Osteocyte (in vitro differentiated cells): ENCODE measurements around the gene PGA4. TPM values are rescaled to one million over a fixed set of nuclear protein-coding genes. Genes with fewer than 3 reads are reported as not detected.
A peak's percentile ranks its signal among the peaks of the same experiment; 100 is the strongest.

Source experiments
- DNase-seq: peaks from one replicate; pipeline ENCODE4 v3.0.0; 2021; ENCODE audit warnings: mixed read lengths; ENCODE audit not compliant: unreplicated experiment; ENCODE audit errors: extremely low spot score
- H3K27ac Mint-ChIP-seq: one replicate; pipeline ENCODE4 v1.8.0; 2021; ENCODE audit warnings: mild to moderate bottlenecking, mixed read lengths; ENCODE audit not compliant: unreplicated experiment
- H3K27me3 Mint-ChIP-seq: one replicate; pipeline ENCODE4 v1.8.0; 2021; ENCODE audit warnings: mixed read lengths; ENCODE audit not compliant: unreplicated experiment
- H3K36me3 Mint-ChIP-seq: one replicate; pipeline ENCODE4 v1.8.0; 2021; ENCODE audit warnings: mixed read lengths; ENCODE audit not compliant: unreplicated experiment
- H3K4me1 Mint-ChIP-seq: one replicate; pipeline ENCODE4 v1.8.0; 2021; ENCODE audit warnings: mixed read lengths; ENCODE audit not compliant: unreplicated experiment
- H3K4me3 Mint-ChIP-seq: one replicate; pipeline ENCODE4 v1.8.0; 2021; ENCODE audit warnings: mild to moderate bottlenecking, moderate library complexity, mixed read lengths; ENCODE audit not compliant: unreplicated experiment
- H3K9me3 Mint-ChIP-seq: one replicate; pipeline ENCODE4 v1.8.0; 2021; ENCODE audit warnings: mixed read lengths; ENCODE audit not compliant: unreplicated experiment
- CTCF ChIP-seq: fragments of 200-600 bp; sonication (generic); IDR thresholded peaks from 2 replicates; pipeline ENCODE4 v1.5.0; 2021; ENCODE audit warnings: antibody characterized with exemption, mild to moderate bottlenecking, moderate library complexity
- total RNA-seq: library from RNA; stranded (reverse); gene quantifications from 2 replicates; pipeline ENCODE4 v1.2.1, GENCODE V29; 2021

PGA4 gene
- total RNA-seq, 1 donor from 2014 or later: not detected

GRCh38 chr11:61272731-61273130 is 50.6 kb downstream of the PGA4 start:
- no peak for DNase-seq
- peaks cover 6% of the 10 kb centered on the region for H3K4me1 Mint-ChIP-seq
- TF ChIP-seq CTCF: no peak
- peaks cover 4% of the 10 kb centered on the region for H3K36me3 Mint-ChIP-seq
- H3K27ac Mint-ChIP-seq: no peak overlapping the region
- no peaks in the 10 kb centered on the region for H3K27me3 Mint-ChIP-seq
- H3K9me3 Mint-ChIP-seq: no peaks in the 10 kb centered on the region
- no peak overlapping the region for H3K4me3 Mint-ChIP-seq

- H3K27me3 Mint-ChIP-seq: no peaks in the 10 kb centered on the region
- no peak for DNase-seq
- no peak for TF ChIP-seq CTCF
- H3K9me3 Mint-ChIP-seq: no peaks in the 10 kb centered on the region
- H3K4me1 Mint-ChIP-seq: peaks cover 13% of the 10 kb centered on the region
- no peak overlapping the region for H3K4me3 Mint-ChIP-seq
- H3K36me3 Mint-ChIP-seq: peaks cover 3% of the 10 kb centered on the region
- H3K27ac Mint-ChIP-seq: no peak overlapping the region
Measured at GRCh38 chr11:61273178-61274078, 51.3 kb downstream of the PGA4 start.

- peaks cover 16% of the 10 kb centered on the region for H3K4me1 Mint-ChIP-seq
- no peak for TF ChIP-seq CTCF
- DNase-seq: no peak
- H3K27ac Mint-ChIP-seq: no peak overlapping the region
- H3K9me3 Mint-ChIP-seq: no peaks in the 10 kb centered on the region
- H3K4me3 Mint-ChIP-seq: no peak overlapping the region
- H3K36me3 Mint-ChIP-seq: peaks cover 3% of the 10 kb centered on the region
- H3K27me3 Mint-ChIP-seq: no peaks in the 10 kb centered on the region
Measured at GRCh38 chr11:61274084-61274483, 51.9 kb downstream of the PGA4 start.

- TF ChIP-seq CTCF: no peak
- no peaks in the 10 kb centered on the region for H3K27me3 Mint-ChIP-seq
- DNase-seq: no peak
- H3K36me3 Mint-ChIP-seq: peaks cover 3% of the 10 kb centered on the region
- no peak overlapping the region for H3K27ac Mint-ChIP-seq
- peaks cover 17% of the 10 kb centered on the region for H3K4me1 Mint-ChIP-seq
- H3K4me3 Mint-ChIP-seq: no peak overlapping the region
- H3K9me3 Mint-ChIP-seq: no peaks in the 10 kb centered on the region
Measured at GRCh38 chr11:61275191-61275590, 53.0 kb downstream of the PGA4 start.

GRCh38 chr11:61277186-61278000 is 55.2 kb downstream of the PGA4 start:
- no peak for DNase-seq
- peaks cover 11% of the 10 kb centered on the region for H3K36me3 Mint-ChIP-seq
- peaks cover 17% of the 10 kb centered on the region for H3K4me1 Mint-ChIP-seq
- TF ChIP-seq CTCF: no peak
- H3K4me3 Mint-ChIP-seq: no peak overlapping the region
- no peaks in the 10 kb centered on the region for H3K9me3 Mint-ChIP-seq
- no peaks in the 10 kb centered on the region for H3K27me3 Mint-ChIP-seq
- H3K27ac Mint-ChIP-seq: peak overlapping the region; percentile 23
